Lower leg skin (tissue), 3 donors: ENCODE results near the gene TNFRSF1B.

Experiments
- CTCF ChIP-seq, 3 donors: fragments of 450-650 bp; IDR thresholded peaks; one replicate each; pipeline ENCODE4 v1.5.1; 2016; ENCODE audit warnings: antibody characterized with exemption in 3 of 3, mild to moderate bottlenecking in 3 of 3, moderate library complexity in 2 of 3
- POLR2A ChIP-seq, 2 donors: fragments of 450-650 bp; IDR thresholded peaks; one replicate each; pipeline ENCODE4 v1.6.1; 2016 to 2017; ENCODE audit warnings: antibody characterized with exemption in 2 of 2, mild to moderate bottlenecking in 1 of 2, moderate library complexity in 1 of 2

- no peak for TF ChIP-seq CTCF (IDR thresholded peaks at IDR 0.05)
- TF ChIP-seq POLR2A (IDR thresholded peaks at IDR 0.05) = no peak
Measured at GRCh38 chr1:12229386-12229834, 62.6 kb downstream of the TNFRSF1B start.
